HG02852 (cell line): Measurements from ENCODE around the gene ZNF655.

Experiments
- ATAC-seq: cut with Tn5 transposase; IDR thresholded peaks from one replicate; pipeline ENCODE4 v1.9.1; 2021; ENCODE audit warnings: mild to moderate bottlenecking, moderate library complexity; ENCODE audit not compliant: unreplicated experiment

Gene ZNF655

GRCh38 chr7:99601656-99602310 is 43.3 kb downstream of the ZNF655 start:
- ATAC-seq, result no peak

- no peak for ATAC-seq
Observed at GRCh38 chr7:99605527-99605926, 47.1 kb downstream of the ZNF655 start.

- ATAC-seq, result no peak
Observed at GRCh38 chr7:99606531-99606930, 48.1 kb downstream of the ZNF655 start.

GRCh38 chr7:99607548-99607947 is 49.1 kb downstream of the ZNF655 start:
- no peak for ATAC-seq

- no peak for ATAC-seq
Observed at GRCh38 chr7:99614495-99614894, 56.1 kb downstream of the ZNF655 start.

- ATAC-seq, result no peak
Observed at GRCh38 chr7:99615989-99616358, 57.5 kb downstream of the ZNF655 start.

GRCh38 chr7:99616359-99617191 is 58.1 kb downstream of the ZNF655 start, which contains the start of gene ZSCAN25:
ZSCAN25 (plus strand) TSS chr7:99616946; CDS start chr7:99619607, 2,661 bp downstream.
- ATAC-seq, result peak; percentile 98

GRCh38 chr7:99617192-99617781 is 58.8 kb downstream of the ZNF655 start:
- no peak for ATAC-seq

GRCh38 chr7:99618726-99619125 is 60.3 kb downstream of the ZNF655 start:
- ATAC-seq, result no peak

- no peak for ATAC-seq
Observed at GRCh38 chr7:99619571-99620130, 61.2 kb downstream of the ZNF655 start.

GRCh38 chr7:99621271-99621670 is 62.8 kb downstream of the ZNF655 start:
- no peak for ATAC-seq

- ATAC-seq, result no peak
Observed at GRCh38 chr7:99622596-99622995, 64.2 kb downstream of the ZNF655 start.

- ATAC-seq, result no peak
Observed at GRCh38 chr7:99623091-99623693, 64.8 kb downstream of the ZNF655 start.

GRCh38 chr7:99623702-99624447 is 65.4 kb downstream of the ZNF655 start:
- ATAC-seq, result no peak

- no peak for ATAC-seq
Observed at GRCh38 chr7:99624484-99624883, 66.0 kb downstream of the ZNF655 start.

GRCh38 chr7:99625321-99625720 is 66.9 kb downstream of the ZNF655 start:
- ATAC-seq, result no peak

- ATAC-seq, result no peak
Observed at GRCh38 chr7:99625961-99626360, 67.5 kb downstream of the ZNF655 start.
